HCT116 (cell line): ENCODE data around the gene AP1M2. TPM values are rescaled to one million over a fixed set of nuclear protein-coding genes. Genes with fewer than 3 reads are reported as not detected.

Experiments used
- ATAC-seq: fragments of 200-7000 bp; cut with Tn5 transposase; 2 replicates; pipeline ENCODE4 v1.9.1; 2020; ENCODE audit warnings: mild to moderate bottlenecking, moderate library complexity
- BruUV-seq: library from RNA; stranded (reverse); fragments of 400-500 nt; replicated peaks from 2 replicates; lab custom pipeline; 2021; lab: Mats Ljungman, UMichigan
- CTCF ChIA-PET: fragments of 300-600 bp; sonication (Branson Sonifier 250); formaldehyde crosslinking; loops from one replicate; lab custom pipeline; 2021; ENCODE audit warnings: antibody characterized with exemption; lab: Charles Lee
- POLR2A ChIA-PET: fragments of 300-600, 350-600 bp; sonication (Branson Sonifier 250); formaldehyde crosslinking; loops from one replicate; lab custom pipeline; 2021; ENCODE audit warnings: antibody characterized with exemption; lab: Charles Lee
- RAD21 ChIA-PET, 2 experiments: fragments of 300-600 bp; sonication (Branson Sonifier 250); formaldehyde crosslinking; loops; one replicate each; lab custom pipeline; 2023; ENCODE audit warnings: low total read pairs in 2 of 2; ENCODE audit not compliant: uncharacterized antibody in 2 of 2, unreplicated experiment in 2 of 2, low non-redundant PET in 1 of 2; lab: Charles Lee
- DNase-seq: peaks from one replicate; pipeline ENCODE4 v3.0.0-alpha.2; 2010; ENCODE audit warnings: low read depth, low spot score
- H2AFZ ChIP-seq: fragments of 200-600 bp; shearing (Covaris generic), sonication (generic); 2 replicates; pipeline ENCODE4 v1.6.1; 2017; ENCODE audit warnings: low read depth, mixed run types, mixed read lengths, antibody characterized with exemption, low read length; ENCODE audit not compliant: poor library complexity, severe bottlenecking
- H3K27ac ChIP-seq: 2 replicates; pipeline ENCODE4 v1.5.1; 2012; ENCODE audit warnings: low read depth, low read length
- H3K27me3 ChIP-seq: fragments of 200-600 bp; sonication (generic); 2 replicates; pipeline ENCODE4 v1.6.1; 2016; ENCODE audit warnings: mixed run types, low read length, mixed read lengths; ENCODE audit not compliant: insufficient read depth
- H3K36me3 ChIP-seq, 2 experiments: fragments of 200-500 bp in 1 of 2; fragments of 200-600 bp in 1 of 2; sonication (Bioruptor generic) in 1 of 2; sonication (generic) in 1 of 2; 2 replicates each; pipeline versions ENCODE4 v1.5.1 to v1.6.1; 2014 to 2016; ENCODE audit warnings: low read length in 2 of 2, inconsistent platforms in 1 of 2, mixed read lengths in 1 of 2, mixed run types in 1 of 2; ENCODE audit not compliant: insufficient read depth in 2 of 2, control insufficient read depth in 1 of 2
- H3K4me1 ChIP-seq, 2 experiments: fragments of 200-600 bp in 1 of 2; sonication (generic) in 1 of 2; 2 replicates each; pipeline versions ENCODE4 v1.5.1 to v1.6.1; 2012 to 2017; ENCODE audit warnings: low read length in 2 of 2, inconsistent platforms in 1 of 2, mild to moderate bottlenecking in 1 of 2, mixed read lengths in 1 of 2, mixed run types in 1 of 2, moderate library complexity in 1 of 2; ENCODE audit not compliant: insufficient read depth in 2 of 2, control insufficient read depth in 1 of 2
- H3K4me2 ChIP-seq: fragments of 200-600 bp; sonication (generic); 2 replicates; pipeline ENCODE4 v1.6.1; 2017; ENCODE audit warnings: mixed run types, low read length, mixed read lengths
- H3K4me3 ChIP-seq, 2 experiments: fragments of 200-600 bp in 1 of 2; sonication (generic) in 1 of 2; replicated peaks in 1 of 2; 2 replicates each; pipeline ENCODE4 v1.5.1; 2011 to 2016; ENCODE audit warnings: low read length in 2 of 2, control low read depth in 1 of 2, low read depth in 1 of 2, mild to moderate bottlenecking in 1 of 2, mixed read lengths in 1 of 2, mixed run types in 1 of 2
- H3K79me2 ChIP-seq: fragments of 200-600 bp; sonication (generic); 2 replicates; pipeline ENCODE4 v1.6.1; 2017; ENCODE audit warnings: mild to moderate bottlenecking, mixed run types, low read length, moderate library complexity, mixed read lengths; ENCODE audit not compliant: insufficient read depth
- H3K9ac ChIP-seq: fragments of 200-600 bp; sonication (generic); 2 replicates; pipeline ENCODE4 v1.6.1; 2016; ENCODE audit warnings: low read length, mixed read lengths
- H3K9me2 ChIP-seq: fragments of 200-600 bp; sonication (generic), shearing (Covaris generic); 2 replicates; pipeline ENCODE4 v1.6.1; 2017; ENCODE audit warnings: mixed run types, mild to moderate bottlenecking, moderate library complexity; ENCODE audit not compliant: insufficient read depth
- H3K9me3 ChIP-seq, 2 experiments: fragments of 200-500 bp in 1 of 2; fragments of 200-600 bp in 1 of 2; sonication (Bioruptor generic) in 1 of 2; sonication (generic) in 1 of 2; 2 replicates each; pipeline ENCODE4 v1.6.1; 2014 to 2017; ENCODE audit warnings: low read length in 2 of 2, mixed read lengths in 2 of 2, inconsistent platforms in 1 of 2, low read depth in 1 of 2, mild to moderate bottlenecking in 1 of 2, mixed run types in 1 of 2, moderate library complexity in 1 of 2; ENCODE audit not compliant: control insufficient read depth in 1 of 2, insufficient read depth in 1 of 2
- H4K20me1 ChIP-seq: fragments of 200-600 bp; sonication (generic), shearing (Covaris generic); 2 replicates; pipeline ENCODE4 v1.6.1; 2017; ENCODE audit warnings: mixed run types, mild to moderate bottlenecking, moderate library complexity; ENCODE audit not compliant: insufficient read depth
- ATF3 ChIP-seq: IDR thresholded peaks from 2 replicates; pipeline ENCODE4 v1.6.1; 2012
- CBX3 ChIP-seq: IDR thresholded peaks from 2 replicates; pipeline ENCODE4 v1.6.1; 2012; ENCODE audit warnings: low read depth
- EZH2 ChIP-seq: fragments of 200-600 bp; sonication (generic); IDR thresholded peaks from 2 replicates; pipeline ENCODE4 v1.6.1; 2017; ENCODE audit warnings: antibody characterized with exemption, mixed run types
- EZH2phosphoT487 ChIP-seq: fragments of 200-600 bp; IDR thresholded peaks from 2 replicates; pipeline ENCODE4 v1.6.1; 2018; ENCODE audit warnings: antibody characterized with exemption, borderline replicate concordance
- REST ChIP-seq: IDR thresholded peaks from 2 replicates; pipeline ENCODE4 v1.6.1; 2012; ENCODE audit warnings: low read depth
- TCF7L2 ChIP-seq: IDR thresholded peaks from 2 replicates; pipeline ENCODE4 v1.7.0; 2011; ENCODE audit warnings: borderline replicate concordance, inconsistent platforms; ENCODE audit not compliant: insufficient read depth, insufficient read length; ENCODE audit errors: extremely low read depth
- intact Hi-C: fragments of 100-400 bp; cut with micrococcal nuclease; formaldehyde crosslinking; loops from 2 replicates; pipeline ENCODE4 v1.10.0; 2022
- total RNA-seq: library from RNA; stranded (reverse); gene quantifications from one replicate; pipeline ENCODE4 v1.2.1, GENCODE V29; 2021; ENCODE audit not compliant: unreplicated experiment

The AP1M2 gene
- total RNA-seq, 1 experiment from 2014 or later: 111 TPM

- Histone ChIP-seq H3K36me3 (no peaks in the 10 kb centered on the region), H3K4me3 (no peak overlapping the region), H3K9me2 (no peaks in the 10 kb centered on the region), H3K4me2 (peak overlapping the region; percentile 27), H3K9me3 (no peaks in the 10 kb centered on the region), H3K4me1 (peaks cover 59 to 75% of the 10 kb centered on the region in 2 experiments), H4K20me1 (no peaks in the 10 kb centered on the region), H2AFZ (no peak overlapping the region), H3K27ac (no peak overlapping the region), H3K79me2 (peaks cover 3% of the 10 kb centered on the region), H3K27me3 (no peaks in the 10 kb centered on the region), H3K9ac (no peak overlapping the region)
- no TSS peak for BruUV-seq
- intact Hi-C loops: no loop called here
- ATAC-seq: no peak
- RAD21 ChIA-PET: no interaction called here
- POLR2A ChIA-PET: interaction anchor here (0.7 kb wide), 1 partner anchor 36 kb away, joined by 3 read pairs; no protein-coding TSS in a partner anchor
- CTCF ChIA-PET: interaction anchor here (0.7 kb wide), 1 partner anchor 97 kb away, joined by 3 read pairs; the partner anchor contains the start of gene DNM2
- DNase-seq: no peak
- TF ChIP-seq EZH2phosphoT487 (no peak), REST (no peak), CBX3 (no peak), EZH2 (no peak), ATF3 (no peak), TCF7L2 (no peak)
Observed at GRCh38 chr19:10620786-10621185, 33.7 kb upstream of the AP1M2 start.
